Measurements from ENCODE around the gene SFXN5. TPM values are rescaled to one million over a fixed set of nuclear protein-coding genes. Genes with fewer than 3 reads are reported as not detected.

Gene SFXN5
- polyA plus RNA-seq, 3 donors, result 5.9 to 28.6 (median 9.5) TPM

DNA sequence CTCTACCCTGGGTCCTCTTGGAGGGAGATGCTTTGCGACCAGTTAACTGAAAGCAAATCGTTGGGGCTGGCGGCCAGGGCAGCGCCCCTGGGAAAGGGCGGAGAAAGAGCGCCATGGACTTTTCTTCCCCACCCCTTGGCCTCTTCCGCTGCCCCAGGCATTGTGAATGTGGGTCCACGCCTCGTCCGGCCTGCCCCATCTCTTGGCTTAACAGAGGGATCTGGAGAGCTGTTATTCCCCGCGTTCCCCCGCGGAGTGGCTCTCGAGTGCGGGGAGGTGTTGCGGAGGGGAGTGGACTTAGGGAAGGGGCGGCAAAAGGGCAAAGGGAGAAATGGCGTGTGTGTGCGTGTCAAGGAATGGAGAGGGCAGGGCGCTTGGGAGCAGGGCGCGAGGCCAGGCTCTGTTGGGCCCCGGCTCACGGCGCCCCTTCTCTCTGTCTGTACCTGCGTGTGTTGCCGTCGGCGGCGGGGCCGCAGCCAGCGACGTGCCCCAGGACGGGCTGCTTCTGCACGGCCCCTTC is 147.6 kb downstream of the SFXN5 start:
- H4K20me1 ChIP-seq (ENCODE audit: insufficient read depth, low read length), result no peaks in the 10 kb centered on the region
- H3K27ac Mint-ChIP-seq, result no peak overlapping the region
- no peak overlapping the region for H3K9ac ChIP-seq (ENCODE audit: insufficient read depth, low read length, poor library complexity, severe bottlenecking)
- H2AFZ ChIP-seq (ENCODE audit: insufficient read depth, low read depth, low read length, poor library complexity, severe bottlenecking), result no peak overlapping the region
- peaks cover 4 to 57% of the 10 kb centered on the region in 2 donors for H3K9me3 ChIP-seq (replicated peaks in 1 of 2; ENCODE audit: control insufficient read depth in 1 of 2, insufficient read depth in 1 of 2, low read length in 2 of 2)
- peaks cover 91 to 100% of the 10 kb centered on the region in 2 donors for H3K27me3 ChIP-seq (ENCODE audit: control insufficient read depth in 2 of 2, insufficient read depth in 2 of 2, low read length in 2 of 2)
- H3K4me2 ChIP-seq (replicated peaks; ENCODE audit: extremely low read depth, low read length, poor library complexity, severe bottlenecking), result no peak overlapping the region
- H3K79me2 ChIP-seq (ENCODE audit: insufficient read depth, low read length), result no peaks in the 10 kb centered on the region
- peaks cover 10 to 12% of the 10 kb centered on the region in 2 donors for H3K4me1 ChIP-seq (ENCODE audit: control insufficient read depth in 1 of 2, insufficient read depth in 2 of 2, low read length in 2 of 2)
- peaks cover 64 to 69% (median 69%) of the 10 kb centered on the region in 3 donors for H3K27me3 Mint-ChIP-seq (ENCODE audit: low read depth in 3 of 3)
- H3K4me3 Mint-ChIP-seq, result peak overlapping the region in 1 of 2 donors; percentile 79
- H3K9me3 Mint-ChIP-seq, result peaks cover 0 to 11% (median 0%) of the 10 kb centered on the region in 7 donors
- WGBS (ENCODE audit: insufficient coverage), result 6% methylated on average over 32 of the region's 36 CpGs
- H3K36me3 ChIP-seq (replicated peaks in 1 of 2; ENCODE audit: control insufficient read depth in 1 of 2, insufficient read depth in 2 of 2, low read length in 2 of 2), result no peaks in the 10 kb centered on the region
- H3K27ac ChIP-seq (ENCODE audit: low read depth in 1 of 2, low read length in 2 of 2), result no peak overlapping the region
- DNase-seq, result no peak
- no peak overlapping the region for H3K4me3 ChIP-seq (replicated peaks in 1 of 3; ENCODE audit: low read depth in 2 of 3, low read length in 3 of 3)
- no peak for TF ChIP-seq CTCF (IDR thresholded peaks at IDR 0.05)
- peaks cover 12% of the 10 kb centered on the region for H3K4me1 Mint-ChIP-seq
- no peaks in the 10 kb centered on the region for H3K36me3 Mint-ChIP-seq
- intact Hi-C loops (cut with micrococcal nuclease), result no loop called here

DNA sequence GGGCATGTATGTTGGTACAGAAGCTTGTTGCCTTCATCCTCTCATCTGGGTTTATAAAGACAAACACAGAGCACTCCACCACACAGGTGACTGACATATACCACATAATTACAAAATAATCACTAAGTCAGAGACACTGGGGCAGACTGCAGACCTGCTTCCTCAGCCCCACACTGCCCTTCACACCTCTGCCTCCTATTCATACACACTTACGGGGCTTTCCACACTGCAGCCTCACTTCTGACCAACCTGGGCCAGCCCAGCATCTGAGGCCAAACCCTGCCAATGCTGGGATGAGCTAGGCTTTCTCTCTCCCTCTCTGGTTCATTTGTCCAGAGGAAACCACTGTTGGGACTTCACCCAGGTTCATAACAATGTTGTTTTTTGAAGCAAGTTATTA is 149.7 kb downstream of the SFXN5 start:
- Histone ChIP-seq H3K79me2 (ENCODE audit: insufficient read depth, low read length) (no peaks in the 10 kb centered on the region), H3K36me3 (replicated peaks in 1 of 2; ENCODE audit: control insufficient read depth in 1 of 2, insufficient read depth in 2 of 2, low read length in 2 of 2) (no peaks in the 10 kb centered on the region), H3K9ac (ENCODE audit: insufficient read depth, low read length, poor library complexity, severe bottlenecking) (no peak overlapping the region), H3K4me3 (replicated peaks in 1 of 3; ENCODE audit: low read depth in 2 of 3, low read length in 3 of 3) (no peak overlapping the region), H2AFZ (ENCODE audit: insufficient read depth, low read depth, low read length, poor library complexity, severe bottlenecking) (no peak overlapping the region), H3K4me2 (replicated peaks; ENCODE audit: extremely low read depth, low read length, poor library complexity, severe bottlenecking) (no peak overlapping the region), H4K20me1 (ENCODE audit: insufficient read depth, low read length) (no peaks in the 10 kb centered on the region), H3K4me1 (ENCODE audit: control insufficient read depth in 1 of 2, insufficient read depth in 2 of 2, low read length in 2 of 2) (peaks cover 13 to 31% of the 10 kb centered on the region in 2 donors), H3K9me3 (replicated peaks in 1 of 2; ENCODE audit: control insufficient read depth in 1 of 2, insufficient read depth in 1 of 2, low read length in 2 of 2) (peaks cover 6 to 67% of the 10 kb centered on the region in 2 donors), H3K27ac (ENCODE audit: low read depth in 1 of 2, low read length in 2 of 2) (no peak overlapping the region), H3K27me3 (ENCODE audit: control insufficient read depth in 2 of 2, insufficient read depth in 2 of 2, low read length in 2 of 2) (peaks cover 82 to 93% of the 10 kb centered on the region in 2 donors)
- Mint-ChIP-seq H3K9me3 (peaks cover 0 to 19% (median 6%) of the 10 kb centered on the region in 7 donors), H3K27ac (no peak overlapping the region), H3K4me3 (peak overlapping the region in 1 of 2 donors; percentile 75), H3K4me1 (peaks cover 19% of the 10 kb centered on the region), H3K27me3 (ENCODE audit: low read depth in 3 of 3) (peaks cover 74 to 85% (median 80%) of the 10 kb centered on the region in 3 donors), H3K36me3 (peaks cover 0 to 2% of the 10 kb centered on the region in 2 donors)
- 100% methylated on average over 1 of the region's 1 CpG for WGBS (ENCODE audit: insufficient coverage)
- DNase-seq, result no peak
- no peak for TF ChIP-seq CTCF (IDR thresholded peaks at IDR 0.05)
- intact Hi-C loops (cut with micrococcal nuclease), result no loop called here
